Measurements from ENCODE around the gene GGN. TPM values are rescaled to one million over a fixed set of nuclear protein-coding genes. Genes with fewer than 3 reads are reported as not detected.

GGN gene
- total and polyA plus RNA-seq, 2 of the 13 experiments (the other 11 are each of a cell fraction or from before 2014, with no cell fraction given): not detected

GRCh38 chr19:38402967-38403674, 15.3 kb upstream of the GGN start, which contains the start of gene FAM98C (continued):
- TF ChIP-seq THAP9 (CRISPR knock-in tag; IDR thresholded peaks at IDR 0.05; ENCODE audit: borderline replicate concordance): peak; percentile 67; the same call in 1 of the 2 replicates
- TF ChIP-seq ZNF335 (CRISPR knock-in tag; IDR thresholded peaks at IDR 0.05): peak; percentile 56; the same call in 1 of the 2 replicates
- TF ChIP-seq SOX5 (CRISPR knock-in tag; IDR thresholded peaks at IDR 0.05; ENCODE audit: borderline replicate concordance): peak; percentile 48; the same call in 1 of the 2 replicates
- TF ChIP-seq ZNF777 (CRISPR knock-in tag; IDR thresholded peaks at IDR 0.05): peak; percentile 78
- TF ChIP-seq ZNF547 (CRISPR knock-in tag; IDR thresholded peaks at IDR 0.05): peak; percentile 92
- peak; percentile 52 for TF ChIP-seq ZBTB38 (CRISPR knock-in tag; IDR thresholded peaks at IDR 0.05)
- peak; percentile 84 for TF ChIP-seq MAZ (IDR thresholded peaks at IDR 0.05; ENCODE audit: borderline replicate concordance, low read depth, low read length)
- peak; percentile 93 for TF ChIP-seq MAZ (CRISPR knock-in tag; IDR thresholded peaks at IDR 0.05; ENCODE audit: low read depth)
- TF ChIP-seq NFE2 (CRISPR knock-in tag; IDR thresholded peaks at IDR 0.05): no peak
- TF ChIP-seq CSRNP1 (CRISPR knock-in tag; IDR thresholded peaks at IDR 0.05): peak; percentile 53; the same call in 1 of the 2 replicates
- TF ChIP-seq ZNF597 (CRISPR knock-in tag; IDR thresholded peaks at IDR 0.05): no peak
- TF ChIP-seq THAP11 (CRISPR knock-in tag; IDR thresholded peaks at IDR 0.05): peak; percentile 84
- TF ChIP-seq BCL3 (CRISPR knock-in tag; IDR thresholded peaks at IDR 0.05): peak; percentile 87
- no peak for TF ChIP-seq BATF2 (CRISPR knock-in tag; IDR thresholded peaks at IDR 0.05)
- TF ChIP-seq ATF6 (CRISPR knock-in tag; conservative IDR thresholded peaks at IDR 0.05): 0 out of 2 replicates have a peak, but pooled peaks have one; percentile 84
